Iris pigment epithelial cell (primary cell): ENCODE measurements around the gene TNRC6A.
A peak's percentile ranks its signal among the peaks of the same experiment; 100 is the strongest.
"Not testable (repeated sequence)": the region's sequence is repeated elsewhere in the genome, so short reads cannot be mapped to it uniquely, and the experiment has no call there.

ENCODE experiments used
- DNase-seq: peaks from one replicate; pipeline ENCODE4 v3.0.0-alpha.2; 2011; ENCODE audit warnings: low read depth

Gene TNRC6A

GRCh38 chr16:24845726-24846547 is 116.5 kb downstream of the TNRC6A start, which contains the start of gene SLC5A11:
TSS of gene SLC5A11 (plus strand) at chr16:24845963. CDS start at chr16:24858644, 12,681 bp downstream.
- DNase-seq, result no peak

- no peak for DNase-seq
Measured at GRCh38 chr16:24846548-24847357, 117.3 kb downstream of the TNRC6A start.

- no peak for DNase-seq
Measured at GRCh38 chr16:24847358-24847664, 117.9 kb downstream of the TNRC6A start.

GRCh38 chr16:24848065-24848464 is 118.6 kb downstream of the TNRC6A start:
- peak; percentile 86 for DNase-seq

- DNase-seq, result no peak
Measured at GRCh38 chr16:24849641-24850040, 120.2 kb downstream of the TNRC6A start.

GRCh38 chr16:24850289-24850938 is 121.0 kb downstream of the TNRC6A start:
- peak; percentile 85 for DNase-seq

GRCh38 chr16:24851700-24852099 is 122.2 kb downstream of the TNRC6A start:
- peak; percentile 65 for DNase-seq

GRCh38 chr16:24852281-24852721 is 122.8 kb downstream of the TNRC6A start:
- peak; percentile 34 for DNase-seq

GRCh38 chr16:24853169-24853824 is 123.8 kb downstream of the TNRC6A start:
- DNase-seq, result peak; percentile 16

GRCh38 chr16:24853830-24854229 is 124.4 kb downstream of the TNRC6A start:
- peak; percentile 82 for DNase-seq

- DNase-seq, result no peak
Measured at GRCh38 chr16:24854607-24855171, 125.2 kb downstream of the TNRC6A start.

GRCh38 chr16:24855678-24856077 is 126.2 kb downstream of the TNRC6A start:
- DNase-seq, result peak; percentile 59

GRCh38 chr16:24856871-24857270 is 127.4 kb downstream of the TNRC6A start:
- not testable (repeated sequence) for DNase-seq

GRCh38 chr16:24858219-24859041 is 129.0 kb downstream of the TNRC6A start:
- peak; percentile 54 for DNase-seq

GRCh38 chr16:24861461-24861860 is 132.0 kb downstream of the TNRC6A start:
- DNase-seq, result no peak

GRCh38 chr16:24863582-24864437 is 134.4 kb downstream of the TNRC6A start:
- DNase-seq, result no peak

GRCh38 chr16:24869033-24869432 is 139.6 kb downstream of the TNRC6A start:
- no peak for DNase-seq

GRCh38 chr16:24871891-24872290 is 142.4 kb downstream of the TNRC6A start:
- DNase-seq, result no peak

- DNase-seq, result no peak
Measured at GRCh38 chr16:24873028-24873427, 143.6 kb downstream of the TNRC6A start.

- no peak for DNase-seq
Measured at GRCh38 chr16:24875466-24875865, 146.0 kb downstream of the TNRC6A start.
